Lung (tissue), 12 donors: ENCODE results near the gene RMI2. TPM values are rescaled to one million over a fixed set of nuclear protein-coding genes. Genes with fewer than 3 reads are reported as not detected.

Source experiments
- ATAC-seq: fragments of 200-7000 bp; cut with Tn5 transposase; one replicate; pipeline ENCODE4 v1.9.1; 2020; ENCODE audit warnings: moderate number of reproducible peaks; ENCODE audit not compliant: insufficient read depth, low FRiP score
- DNase-seq, 3 donors: peaks; one replicate each; pipeline ENCODE4 v3.0.0-alpha.2; 2013 to 2017
- H3K27ac ChIP-seq, 2 donors: one replicate each; pipeline ENCODE4 v1.5.1; 2013; ENCODE audit warnings: mild to moderate bottlenecking in 2 of 2, moderate library complexity in 2 of 2, control low read depth in 1 of 2, inconsistent platforms in 1 of 2, low read depth in 1 of 2, low read length in 1 of 2
- H3K27me3 ChIP-seq, 3 donors: one replicate each; pipeline ENCODE4 v1.5.1; 2013; ENCODE audit warnings: low read length in 2 of 3; ENCODE audit not compliant: control insufficient read depth in 3 of 3, insufficient read depth in 3 of 3
- H3K36me3 ChIP-seq, 4 donors: one replicate each; pipeline ENCODE4 v1.5.1; 2013; ENCODE audit warnings: low read length in 4 of 4, mild to moderate bottlenecking in 1 of 4, moderate library complexity in 1 of 4; ENCODE audit not compliant: control insufficient read depth in 4 of 4, insufficient read depth in 4 of 4
- H3K4me1 ChIP-seq, 5 donors: one replicate each; pipeline ENCODE4 v1.5.1; 2013; ENCODE audit warnings: low read length in 5 of 5, mild to moderate bottlenecking in 2 of 5, moderate library complexity in 1 of 5; ENCODE audit not compliant: control insufficient read depth in 5 of 5, insufficient read depth in 5 of 5
- H3K4me3 ChIP-seq: one replicate; pipeline ENCODE4 v1.5.1; 2013; ENCODE audit warnings: mild to moderate bottlenecking, control low read depth, moderate library complexity
- H3K9ac ChIP-seq, 2 donors: one replicate each; pipeline ENCODE4 v1.5.1; 2013; ENCODE audit warnings: low read length in 2 of 2, control low read depth in 1 of 2; ENCODE audit not compliant: insufficient read depth in 1 of 2
- H3K9me3 ChIP-seq, 4 donors: one replicate each; pipeline ENCODE4 v1.5.1; 2013; ENCODE audit warnings: low read length in 3 of 4, mild to moderate bottlenecking in 1 of 4, moderate library complexity in 1 of 4; ENCODE audit not compliant: control insufficient read depth in 4 of 4, insufficient read depth in 3 of 4
- WGBS, 2 donors: extraction: QIAGEN DNeasy Blood & Tissue Kit; methylation state at CpG; one replicate each; pipeline ENCODE4 v1.1.7; 2013; 5-methylcytosine and 5-hydroxymethylcytosine counted together
- polyA plus RNA-seq, 2 donors: library from polyadenylated mRNA; stranded (reverse); fragments of 200-250 nt; gene quantifications; one replicate each; pipeline ENCODE4 v1.2.1, GENCODE V29; 2013
- total RNA-seq, 2 donors: library from RNA; depleted of rRNA in 1 of 2; stranded (reverse); fragments of >200 nt in 1 of 2; gene quantifications; one replicate each; pipeline ENCODE4 v1.2.1, GENCODE V29; 2014 to 2021
- TF ChIP-seq, protein P1 (sequence below): IDR thresholded peaks from 2 replicates; pipeline ENCODE4 v1.5.1; 2012; ENCODE audit warnings: mild to moderate bottlenecking; ENCODE audit errors: control extremely low read depth, extremely low read depth
- donor health status: control.
- donor health status: control.
- donor health status: Bipolar disorder and iron deficiency.
- donor health status: healthy.
- donor health status: DM: yes; HTN: yes; CAD: no.

Gene RMI2
- total and polyA plus RNA-seq, 4 donors, result 2.5 to 7.2 (median 4.5) TPM

GRCh38 chr16:11329071-11329491 is 16.2 kb upstream of the RMI2 start:
- H3K4me1 ChIP-seq, result peaks cover 0 to 34% (median 14%) of the 10 kb centered on the region in 5 donors
- no peaks in the 10 kb centered on the region for H3K27me3 ChIP-seq
- ATAC-seq, result no peak
- no peaks in the 10 kb centered on the region for H3K36me3 ChIP-seq
- H3K9ac ChIP-seq, result peak overlapping the region in 1 of 2 donors; percentile 15
- TF ChIP-seq, protein P1, sequence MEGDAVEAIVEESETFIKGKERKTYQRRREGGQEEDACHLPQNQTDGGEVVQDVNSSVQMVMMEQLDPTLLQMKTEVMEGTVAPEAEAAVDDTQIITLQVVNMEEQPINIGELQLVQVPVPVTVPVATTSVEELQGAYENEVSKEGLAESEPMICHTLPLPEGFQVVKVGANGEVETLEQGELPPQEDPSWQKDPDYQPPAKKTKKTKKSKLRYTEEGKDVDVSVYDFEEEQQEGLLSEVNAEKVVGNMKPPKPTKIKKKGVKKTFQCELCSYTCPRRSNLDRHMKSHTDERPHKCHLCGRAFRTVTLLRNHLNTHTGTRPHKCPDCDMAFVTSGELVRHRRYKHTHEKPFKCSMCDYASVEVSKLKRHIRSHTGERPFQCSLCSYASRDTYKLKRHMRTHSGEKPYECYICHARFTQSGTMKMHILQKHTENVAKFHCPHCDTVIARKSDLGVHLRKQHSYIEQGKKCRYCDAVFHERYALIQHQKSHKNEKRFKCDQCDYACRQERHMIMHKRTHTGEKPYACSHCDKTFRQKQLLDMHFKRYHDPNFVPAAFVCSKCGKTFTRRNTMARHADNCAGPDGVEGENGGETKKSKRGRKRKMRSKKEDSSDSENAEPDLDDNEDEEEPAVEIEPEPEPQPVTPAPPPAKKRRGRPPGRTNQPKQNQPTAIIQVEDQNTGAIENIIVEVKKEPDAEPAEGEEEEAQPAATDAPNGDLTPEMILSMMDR, result no peak
- H3K27ac ChIP-seq, result peak overlapping the region in 1 of 2 donors; percentile 37
- peaks cover 0 to 2% (median 0%) of the 10 kb centered on the region in 4 donors for H3K9me3 ChIP-seq
- 17 to 19% methylated on average over 6 of the region's 6 CpGs for WGBS, 2 donors
- no peak overlapping the region for H3K4me3 ChIP-seq
- peak in 2 of 3 donors; percentile 58 to 74 for DNase-seq

DNA sequence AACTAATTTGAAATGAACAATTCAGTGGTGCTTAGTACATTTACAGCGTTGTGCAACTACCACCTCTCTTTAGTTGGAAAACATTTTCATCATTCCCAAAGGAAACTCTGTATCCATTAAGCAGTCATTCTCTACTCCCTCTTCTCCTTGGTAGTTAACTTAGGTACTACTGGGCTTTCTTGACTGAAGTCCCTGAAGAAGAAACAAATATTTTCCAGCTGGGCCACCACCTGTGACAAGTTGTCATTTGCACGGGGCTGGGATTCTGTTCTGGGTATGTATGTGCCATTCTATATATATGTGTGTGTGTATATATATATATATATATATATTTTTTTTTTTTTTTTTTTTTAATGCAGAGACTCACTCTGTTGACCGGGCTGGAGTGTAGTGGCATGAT is 15.4 kb upstream of the RMI2 start:
- DNase-seq (peak in 1 of 3 donors; percentile 33), ATAC-seq (no peak)
- TF ChIP-seq, protein P1, result no peak
- no peaks in the 10 kb centered on the region for H3K36me3 ChIP-seq
- H3K4me3 ChIP-seq, result no peak overlapping the region
- WGBS, 2 donors, result 73 to 84% methylated on average over 3 of the region's 3 CpGs
- H3K9me3 ChIP-seq, result peaks cover 0 to 2% (median 0%) of the 10 kb centered on the region in 4 donors
- no peaks in the 10 kb centered on the region for H3K27me3 ChIP-seq
- H3K27ac ChIP-seq, result no peak overlapping the region
- H3K4me1 ChIP-seq, result peaks cover 0 to 34% (median 14%) of the 10 kb centered on the region in 5 donors
- no peak overlapping the region for H3K9ac ChIP-seq

DNA sequence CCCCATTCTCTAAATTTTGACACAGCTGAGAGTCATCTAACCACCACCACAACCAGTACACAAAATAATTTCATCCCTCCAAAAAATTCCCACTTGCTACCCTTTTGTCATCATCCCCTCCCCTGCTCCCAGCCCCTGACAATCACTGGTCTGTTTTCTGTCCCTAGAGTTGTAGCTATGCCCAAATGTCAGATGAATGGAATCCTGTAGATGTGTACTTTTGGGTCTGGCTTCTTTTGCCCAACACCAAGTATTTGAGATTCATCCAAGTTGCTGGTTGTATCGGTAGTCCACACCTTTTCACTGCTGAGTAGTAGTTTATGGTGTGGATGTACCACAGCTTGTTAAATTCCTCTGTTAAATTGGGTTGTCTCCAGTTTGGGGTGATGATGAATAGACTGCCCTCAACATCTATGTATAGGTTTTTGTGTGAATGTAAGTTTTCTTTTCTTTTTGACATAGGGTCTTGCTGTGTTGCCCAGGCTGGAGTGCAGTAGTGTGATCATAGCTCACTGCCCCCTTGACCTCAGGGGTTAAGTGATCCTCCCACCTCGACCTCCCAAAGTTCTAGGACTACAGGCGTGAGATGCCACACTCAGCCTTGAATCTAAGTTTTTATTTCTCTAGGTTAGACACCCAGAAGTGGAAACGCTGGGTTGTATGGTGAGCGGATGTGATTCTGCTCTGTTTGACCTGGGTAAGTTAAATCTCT is 14.6 kb upstream of the RMI2 start:
- Histone ChIP-seq H3K4me3 (no peak overlapping the region), H3K9ac (peak overlapping the region in 1 of 2 donors; percentile 38), H3K9me3 (peaks cover 0 to 2% (median 0%) of the 10 kb centered on the region in 4 donors), H3K4me1 (peaks cover 0 to 32% (median 8%) of the 10 kb centered on the region in 5 donors), H3K36me3 (no peaks in the 10 kb centered on the region), H3K27ac (no peak overlapping the region), H3K27me3 (no peaks in the 10 kb centered on the region)
- ATAC-seq, result no peak
- TF ChIP-seq, protein P1, result no peak
- WGBS, 2 donors, result 89 to 94% methylated on average over 5 of the region's 5 CpGs
- no peak for DNase-seq

- Histone ChIP-seq H3K4me1 (peaks cover 0 to 22% (median 5%) of the 10 kb centered on the region in 5 donors), H3K9ac (no peak overlapping the region), H3K4me3 (no peak overlapping the region), H3K9me3 (peaks cover 0 to 2% (median 0%) of the 10 kb centered on the region in 4 donors), H3K27ac (no peak overlapping the region), H3K27me3 (no peaks in the 10 kb centered on the region), H3K36me3 (no peaks in the 10 kb centered on the region)
- WGBS, 2 donors, result 97% methylated on average over 2 of the region's 2 CpGs
- no peak for DNase-seq
- no peak for ATAC-seq
- TF ChIP-seq, protein P1, result no peak
Observed at GRCh38 chr16:11331967-11332366, 13.3 kb upstream of the RMI2 start.
